ENCODE results near the gene BRF1. TPM values are rescaled to one million over a fixed set of nuclear protein-coding genes. Genes with fewer than 3 reads are reported as not detected.

Gene BRF1
- total and polyA plus RNA-seq, 2 donors from 2014 or later = 19.3 to 34.1 TPM

DNA sequence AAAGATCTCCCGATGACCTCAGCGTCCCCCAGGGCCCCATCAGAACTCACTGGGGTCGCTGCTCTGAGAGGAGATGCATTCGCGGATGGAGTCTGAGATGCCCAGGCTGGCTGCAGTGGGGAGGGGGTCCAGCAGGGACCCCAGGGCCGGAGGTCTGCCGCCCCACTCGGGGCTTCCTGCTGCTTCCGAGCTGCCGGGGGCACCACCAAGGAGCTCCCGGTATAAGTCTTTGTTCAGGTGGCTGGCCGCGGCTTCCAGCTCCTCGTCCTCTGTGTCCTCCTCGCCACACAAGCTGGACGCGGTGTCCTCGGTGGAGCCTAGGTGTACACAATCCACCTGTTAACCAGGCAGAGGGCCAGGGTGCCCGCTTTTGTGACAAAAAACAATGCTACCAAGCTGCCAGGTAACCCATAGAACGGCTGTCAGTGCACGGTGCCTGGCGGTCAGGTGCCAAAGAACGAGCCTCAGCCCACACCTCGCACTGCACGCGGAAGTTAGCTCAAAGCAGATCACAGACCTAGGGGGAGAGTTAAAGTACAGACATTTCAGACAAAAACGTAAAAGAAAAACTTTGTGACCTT, 79.1 kb downstream of the BRF1 start:
- H3K4me1 ChIP-seq (ENCODE audit: control insufficient read depth in 2 of 3, insufficient read depth in 2 of 3, low read depth in 1 of 3, low read length in 3 of 3) = peaks cover 0 to 15% (median 13%) of the 10 kb centered on the region in 3 donors
- intact Hi-C loops (cut with DNase I) = no loop called here
- TF ChIP-seq, protein P1, sequence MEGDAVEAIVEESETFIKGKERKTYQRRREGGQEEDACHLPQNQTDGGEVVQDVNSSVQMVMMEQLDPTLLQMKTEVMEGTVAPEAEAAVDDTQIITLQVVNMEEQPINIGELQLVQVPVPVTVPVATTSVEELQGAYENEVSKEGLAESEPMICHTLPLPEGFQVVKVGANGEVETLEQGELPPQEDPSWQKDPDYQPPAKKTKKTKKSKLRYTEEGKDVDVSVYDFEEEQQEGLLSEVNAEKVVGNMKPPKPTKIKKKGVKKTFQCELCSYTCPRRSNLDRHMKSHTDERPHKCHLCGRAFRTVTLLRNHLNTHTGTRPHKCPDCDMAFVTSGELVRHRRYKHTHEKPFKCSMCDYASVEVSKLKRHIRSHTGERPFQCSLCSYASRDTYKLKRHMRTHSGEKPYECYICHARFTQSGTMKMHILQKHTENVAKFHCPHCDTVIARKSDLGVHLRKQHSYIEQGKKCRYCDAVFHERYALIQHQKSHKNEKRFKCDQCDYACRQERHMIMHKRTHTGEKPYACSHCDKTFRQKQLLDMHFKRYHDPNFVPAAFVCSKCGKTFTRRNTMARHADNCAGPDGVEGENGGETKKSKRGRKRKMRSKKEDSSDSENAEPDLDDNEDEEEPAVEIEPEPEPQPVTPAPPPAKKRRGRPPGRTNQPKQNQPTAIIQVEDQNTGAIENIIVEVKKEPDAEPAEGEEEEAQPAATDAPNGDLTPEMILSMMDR (IDR thresholded peaks at IDR 0.05; ENCODE audit: borderline replicate concordance, extremely low read depth, insufficient read depth) = no peak
- no peak overlapping the region for H3K27ac ChIP-seq (ENCODE audit: low read depth in 2 of 2, low read length in 2 of 2)
- no peaks in the 10 kb centered on the region for H3K9me3 ChIP-seq (ENCODE audit: control insufficient read depth in 2 of 3, insufficient read depth in 1 of 3, low read length in 3 of 3)
- H3K27me3 ChIP-seq (ENCODE audit: control insufficient read depth, insufficient read depth, low read length) = no peaks in the 10 kb centered on the region
- no peak overlapping the region for H3K4me3 ChIP-seq (ENCODE audit: low read length in 3 of 3)
- no peak overlapping the region for H3K9ac ChIP-seq (ENCODE audit: low read length in 3 of 3)
- FAIRE-seq (no peak), DNase-seq (no peak)
- H3K36me3 ChIP-seq (ENCODE audit: control insufficient read depth in 2 of 3, insufficient read depth in 3 of 3, low read length in 3 of 3) = peaks cover 0 to 14% (median 4%) of the 10 kb centered on the region in 3 donors

DNA sequence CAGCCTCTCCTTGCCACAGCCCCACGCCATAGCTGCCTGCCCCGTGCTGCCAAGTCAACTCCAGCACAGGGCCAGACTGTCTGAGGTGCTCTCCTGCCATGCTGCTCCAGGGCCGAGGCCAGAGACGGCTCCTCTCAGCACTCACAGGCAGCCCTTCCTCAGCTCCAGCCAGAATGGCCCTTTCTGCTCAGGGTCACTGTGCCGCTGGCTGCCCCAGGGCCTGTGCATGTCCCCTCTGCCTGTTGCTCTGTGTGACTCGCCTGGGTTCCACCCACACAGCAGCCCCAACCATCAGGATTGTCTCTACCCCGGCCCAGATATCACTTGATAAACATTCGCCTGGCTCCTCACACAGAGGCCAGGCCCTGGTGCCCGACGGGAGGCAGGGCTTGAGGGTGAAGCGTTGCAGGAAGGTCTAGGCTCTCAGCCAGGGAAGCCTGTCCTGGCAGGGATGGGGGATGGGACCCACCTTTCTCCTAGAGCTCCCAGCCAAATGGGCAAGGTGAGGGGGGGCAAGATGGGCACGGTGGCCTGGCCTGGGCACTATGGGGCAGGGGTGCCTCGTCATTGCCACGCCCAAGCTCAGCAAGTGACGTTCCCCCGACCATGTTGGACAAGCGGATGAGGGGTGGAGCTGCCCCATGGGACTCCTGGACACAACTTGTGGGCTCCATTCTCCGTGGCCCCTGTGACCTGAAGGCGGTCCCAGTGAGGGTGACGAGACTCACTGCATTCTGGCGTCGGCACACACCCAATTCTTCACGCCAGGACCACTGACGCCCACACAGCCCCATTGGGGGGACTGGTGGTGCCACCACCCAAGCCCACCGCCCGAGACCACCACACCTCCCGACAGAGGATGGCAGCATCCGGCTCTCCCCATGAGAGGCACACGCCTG, 79.9 kb downstream of the BRF1 start:
- H3K36me3 ChIP-seq (ENCODE audit: control insufficient read depth in 2 of 3, insufficient read depth in 3 of 3, low read length in 3 of 3) = peaks cover 0 to 10% (median 4%) of the 10 kb centered on the region in 3 donors
- peak overlapping the region in 1 of 2 donors; percentile 49 for H3K27ac ChIP-seq (ENCODE audit: low read depth in 2 of 2, low read length in 2 of 2)
- no peaks in the 10 kb centered on the region for H3K27me3 ChIP-seq (ENCODE audit: control insufficient read depth, insufficient read depth, low read length)
- no peaks in the 10 kb centered on the region for H3K9me3 ChIP-seq (ENCODE audit: control insufficient read depth in 2 of 3, insufficient read depth in 1 of 3, low read length in 3 of 3)
- TF ChIP-seq, protein P1 (IDR thresholded peaks at IDR 0.05; ENCODE audit: borderline replicate concordance, extremely low read depth, insufficient read depth) = no peak
- H3K4me3 ChIP-seq (ENCODE audit: low read length in 3 of 3) = no peak overlapping the region
- FAIRE-seq = no peak
- H3K4me1 ChIP-seq (ENCODE audit: control insufficient read depth in 2 of 3, insufficient read depth in 2 of 3, low read depth in 1 of 3, low read length in 3 of 3) = peaks cover 0 to 15% (median 13%) of the 10 kb centered on the region in 3 donors
- no peak for DNase-seq
- H3K9ac ChIP-seq (ENCODE audit: low read length in 3 of 3) = no peak overlapping the region
- intact Hi-C loops (cut with DNase I) = no loop called here

- DNase-seq = no peak
- no peak overlapping the region for H3K4me3 ChIP-seq (ENCODE audit: low read length in 3 of 3)
- H3K36me3 ChIP-seq (ENCODE audit: control insufficient read depth in 2 of 3, insufficient read depth in 3 of 3, low read length in 3 of 3) = peaks cover 8 to 18% (median 8%) of the 10 kb centered on the region in 3 donors
Observed at GRCh38 chr14:105219753-105220152, 81.0 kb downstream of the BRF1 start.

More at GRCh38 chr14:105219753-105220152, 81.0 kb downstream of the BRF1 start:
- intact Hi-C loops (cut with DNase I) = no loop called here
- FAIRE-seq = no peak
- H3K27ac ChIP-seq (ENCODE audit: low read depth in 2 of 2, low read length in 2 of 2) = no peak overlapping the region
- H3K9ac ChIP-seq (ENCODE audit: low read length in 3 of 3) = no peak overlapping the region
- TF ChIP-seq, protein P1 (IDR thresholded peaks at IDR 0.05; ENCODE audit: borderline replicate concordance, extremely low read depth, insufficient read depth) = no peak
- H3K4me1 ChIP-seq (ENCODE audit: control insufficient read depth in 2 of 3, insufficient read depth in 2 of 3, low read depth in 1 of 3, low read length in 3 of 3) = peaks cover 2 to 15% (median 9%) of the 10 kb centered on the region in 3 donors
- no peaks in the 10 kb centered on the region for H3K27me3 ChIP-seq (ENCODE audit: control insufficient read depth, insufficient read depth, low read length)
- peaks cover 0 to 4% (median 0%) of the 10 kb centered on the region in 3 donors for H3K9me3 ChIP-seq (ENCODE audit: control insufficient read depth in 2 of 3, insufficient read depth in 1 of 3, low read length in 3 of 3)

Measured in kidney (tissue), 14 donors.